Thyroid gland (tissue), 4 donors: Measurements from ENCODE around the gene OR1D5. TPM values are rescaled to one million over a fixed set of nuclear protein-coding genes. Genes with fewer than 3 reads are reported as not detected.
"Not testable (repeated sequence)": the region's sequence is repeated elsewhere in the genome, so short reads cannot be mapped to it uniquely, and the experiment has no call there.

ENCODE experiments used
- DNase-seq, 2 donors: peaks; one replicate each; pipeline ENCODE4 v3.0.0-alpha.2; 2019
- H3K27ac ChIP-seq, 3 donors: fragments of 200-600 bp; sonication (generic); 1 replicate in 2 of 3; 2 replicates in 1 of 3; pipeline ENCODE4 v1.5.1; 2016 to 2019; ENCODE audit warnings: mild to moderate bottlenecking in 1 of 3, moderate library complexity in 1 of 3
- H3K27me3 ChIP-seq: fragments of 200-600 bp; sonication (generic); one replicate; pipeline ENCODE4 v1.5.1; 2019
- H3K36me3 ChIP-seq, 2 donors: fragments of 200-600 bp; sonication (generic); one replicate each; pipeline ENCODE4 v1.5.1; 2016 to 2019
- H3K4me1 ChIP-seq, 2 donors: fragments of 200-600 bp; sonication (generic); one replicate each; pipeline ENCODE4 v1.5.1; 2017 to 2019
- H3K4me3 ChIP-seq, 3 donors: fragments of 200-600 bp; sonication (generic); replicated peaks in 1 of 3; 1 replicate in 2 of 3; 2 replicates in 1 of 3; pipeline ENCODE4 v1.5.1; 2016; ENCODE audit warnings: mild to moderate bottlenecking in 1 of 3
- H3K9me3 ChIP-seq: fragments of 200-600 bp; sonication (generic); one replicate; pipeline ENCODE4 v1.5.1; 2017
- CTCF ChIP-seq, 6 experiments: fragments of 200-600 bp in 3 of 6; fragments of 450-650 bp in 3 of 6; sonication (generic) in 3 of 6; IDR thresholded peaks; one replicate each; pipeline ENCODE4 v1.5.1; 2016 to 2019; ENCODE audit warnings: antibody characterized with exemption in 6 of 6, mild to moderate bottlenecking in 2 of 6, inconsistent platforms in 1 of 6, moderate library complexity in 1 of 6
- POLR2A ChIP-seq, 2 donors: fragments of 450-650 bp; IDR thresholded peaks; one replicate each; pipeline ENCODE4 v1.6.1; 2017; ENCODE audit warnings: antibody characterized with exemption in 2 of 2, mild to moderate bottlenecking in 2 of 2, moderate library complexity in 1 of 2
- WGBS, 2 donors: methylation state at CpG; one replicate each; pipeline ENCODE4 v1.1.5; 2017; 5-methylcytosine and 5-hydroxymethylcytosine counted together
- intact Hi-C: fragments of 100-400 bp; cut with DNase I; formaldehyde crosslinking; loops from one replicate; pipeline ENCODE4 v1.15.1; 2023
- total RNA-seq, 4 donors: library from RNA; depleted of rRNA; stranded (reverse); fragments of >200 nt; gene quantifications; one replicate each; pipeline ENCODE4 v1.2.3, GENCODE V29; 2016

OR1D5 gene
- total RNA-seq, 4 donors from 2014 or later = not detected

- DNase-seq = no peak
- no peaks in the 10 kb centered on the region for H3K9me3 ChIP-seq
Observed at GRCh38 chr17:3034578-3034920, 28.9 kb downstream of the OR1D5 start.

GRCh38 chr17:3033741-3034577 lies 29.4 kb downstream of the OR1D5 start:
- WGBS, 2 donors = 75 to 86% methylated on average over 25 to 26 of the region's 26 CpGs
- no peak for DNase-seq
- no peaks in the 10 kb centered on the region for H3K9me3 ChIP-seq
- peaks cover 0 to 2% of the 10 kb centered on the region in 2 donors for H3K36me3 ChIP-seq
- H3K4me3 ChIP-seq = no peak overlapping the region
- intact Hi-C loops = no loop called here
- no peak overlapping the region for H3K27ac ChIP-seq
- H3K27me3 ChIP-seq = no peaks in the 10 kb centered on the region
- H3K4me1 ChIP-seq = no peaks in the 10 kb centered on the region
- no peak for TF ChIP-seq CTCF (IDR thresholded peaks at IDR 0.05)
- TF ChIP-seq POLR2A (IDR thresholded peaks at IDR 0.05) = no peak

More at GRCh38 chr17:3034578-3034920, 28.9 kb downstream of the OR1D5 start:
- intact Hi-C loops = no loop called here
- WGBS, 2 donors = 62 to 77% methylated on average over 8 to 9 of the region's 9 CpGs
- no peak overlapping the region for H3K27ac ChIP-seq
- H3K36me3 ChIP-seq = peaks cover 0 to 2% of the 10 kb centered on the region in 2 donors
- H3K4me1 ChIP-seq = no peaks in the 10 kb centered on the region
- TF ChIP-seq POLR2A (IDR thresholded peaks at IDR 0.05) (no peak), CTCF (IDR thresholded peaks at IDR 0.05) (no peak)
- no peak overlapping the region for H3K4me3 ChIP-seq
- no peaks in the 10 kb centered on the region for H3K27me3 ChIP-seq

GRCh38 chr17:3033248-3033640 lies 30.2 kb downstream of the OR1D5 start:
- Histone ChIP-seq H3K27ac (no peak overlapping the region), H3K36me3 (peaks cover 0 to 2% of the 10 kb centered on the region in 2 donors), H3K4me1 (no peaks in the 10 kb centered on the region), H3K9me3 (no peaks in the 10 kb centered on the region), H3K27me3 (no peaks in the 10 kb centered on the region), H3K4me3 (no peak overlapping the region)
- TF ChIP-seq POLR2A (IDR thresholded peaks at IDR 0.05) = no peak
- no peak for TF ChIP-seq CTCF (IDR thresholded peaks at IDR 0.05)
- intact Hi-C loops = no loop called here
- no peak for DNase-seq
- 92 to 93% methylated on average over 15 of the region's 15 CpGs for WGBS, 2 donors

- WGBS, 2 donors = 90 to 91% methylated on average over 21 to 22 of the region's 27 CpGs
- no peak for DNase-seq
- H3K9me3 ChIP-seq = no peaks in the 10 kb centered on the region
- peaks cover 0 to 2% of the 10 kb centered on the region in 2 donors for H3K36me3 ChIP-seq
- no peak for TF ChIP-seq POLR2A (IDR thresholded peaks at IDR 0.05)
- TF ChIP-seq CTCF (IDR thresholded peaks at IDR 0.05) = no peak
- H3K27me3 ChIP-seq = no peaks in the 10 kb centered on the region
- no peak overlapping the region for H3K27ac ChIP-seq
- intact Hi-C loops = no loop called here
- no peak overlapping the region for H3K4me3 ChIP-seq
- no peaks in the 10 kb centered on the region for H3K4me1 ChIP-seq
Observed at GRCh38 chr17:3032258-3033247, 30.9 kb downstream of the OR1D5 start.

GRCh38 chr17:3030852-3031470 lies 32.4 kb downstream of the OR1D5 start:
- H3K36me3 ChIP-seq, H3K4me3 ChIP-seq, DNase-seq, H3K27ac ChIP-seq, H3K9me3 ChIP-seq, H3K4me1 ChIP-seq, intact Hi-C loops, H3K27me3 ChIP-seq: not testable (repeated sequence)
- WGBS, 2 donors = 88 to 89% methylated on average over 13 to 14 of the region's 14 CpGs
